T-helper 2 cell treated with Interferon-gamma antibody and Interleukin-4, amounts not matched to agents 5 μg/mL and 100 μg/mL, for 36 hours (primary cell): ENCODE results near the gene SLC35G6.

Experiments
- DNase-seq: peaks from one replicate; pipeline ENCODE4 v3.0.0; 2021; ENCODE audit warnings: low spot score
- H3K27ac Mint-ChIP-seq: one replicate; pipeline ENCODE4 v1.8.0; 2021; ENCODE audit warnings: mild to moderate bottlenecking, mixed read lengths
- H3K27me3 Mint-ChIP-seq: one replicate; pipeline ENCODE4 v1.8.0; 2021; ENCODE audit warnings: low read depth, mixed read lengths
- H3K36me3 Mint-ChIP-seq: one replicate; pipeline ENCODE4 v1.8.0; 2021; ENCODE audit warnings: low read depth, mixed read lengths
- H3K4me1 Mint-ChIP-seq: one replicate; pipeline ENCODE4 v1.8.0; 2021; ENCODE audit warnings: low read depth, mixed read lengths
- H3K4me3 Mint-ChIP-seq: one replicate; pipeline ENCODE4 v1.8.0; 2022; ENCODE audit warnings: mild to moderate bottlenecking, moderate library complexity, mixed read lengths
- H3K9me3 Mint-ChIP-seq: one replicate; pipeline ENCODE4 v1.8.0; 2021; ENCODE audit warnings: mixed read lengths

SLC35G6 gene

GRCh38 chr17:7496470-7497183 lies 15.4 kb downstream of the SLC35G6 start:
- DNase-seq = no peak
- peaks cover 64% of the 10 kb centered on the region for H3K36me3 Mint-ChIP-seq
- H3K4me1 Mint-ChIP-seq = peaks cover 13% of the 10 kb centered on the region
- H3K9me3 Mint-ChIP-seq = no peaks in the 10 kb centered on the region
- H3K27me3 Mint-ChIP-seq = no peaks in the 10 kb centered on the region
- H3K27ac Mint-ChIP-seq = no peak overlapping the region
- H3K4me3 Mint-ChIP-seq = no peak overlapping the region

GRCh38 chr17:7497228-7497627 lies 16.0 kb downstream of the SLC35G6 start:
- Mint-ChIP-seq H3K9me3 (no peaks in the 10 kb centered on the region), H3K27me3 (no peaks in the 10 kb centered on the region), H3K4me1 (peaks cover 10% of the 10 kb centered on the region), H3K36me3 (peaks cover 65% of the 10 kb centered on the region), H3K4me3 (no peak overlapping the region), H3K27ac (no peak overlapping the region)
- no peak for DNase-seq

GRCh38 chr17:7497636-7498035 lies 16.4 kb downstream of the SLC35G6 start:
- Mint-ChIP-seq H3K9me3 (no peaks in the 10 kb centered on the region), H3K4me1 (peaks cover 9% of the 10 kb centered on the region), H3K27me3 (no peaks in the 10 kb centered on the region), H3K27ac (no peak overlapping the region), H3K36me3 (peaks cover 69% of the 10 kb centered on the region), H3K4me3 (no peak overlapping the region)
- no peak for DNase-seq

GRCh38 chr17:7499161-7499560 lies 17.9 kb downstream of the SLC35G6 start:
- Mint-ChIP-seq H3K4me3 (no peak overlapping the region), H3K27me3 (no peaks in the 10 kb centered on the region), H3K9me3 (no peaks in the 10 kb centered on the region), H3K4me1 (no peaks in the 10 kb centered on the region), H3K36me3 (peaks cover 69% of the 10 kb centered on the region), H3K27ac (no peak overlapping the region)
- DNase-seq = no peak

GRCh38 chr17:7501729-7502128 lies 20.5 kb downstream of the SLC35G6 start:
- no peaks in the 10 kb centered on the region for H3K27me3 Mint-ChIP-seq
- H3K4me1 Mint-ChIP-seq = no peaks in the 10 kb centered on the region
- H3K4me3 Mint-ChIP-seq = no peak overlapping the region

GRCh38 chr17:7502171-7502847 lies 21.1 kb downstream of the SLC35G6 start:
- no peak for DNase-seq
- Mint-ChIP-seq H3K9me3 (no peaks in the 10 kb centered on the region), H3K27me3 (no peaks in the 10 kb centered on the region), H3K36me3 (peaks cover 69% of the 10 kb centered on the region), H3K4me3 (no peak overlapping the region), H3K4me1 (no peaks in the 10 kb centered on the region), H3K27ac (no peak overlapping the region)

More at GRCh38 chr17:7501729-7502128, 20.5 kb downstream of the SLC35G6 start:
- peaks cover 71% of the 10 kb centered on the region for H3K36me3 Mint-ChIP-seq
- H3K9me3 Mint-ChIP-seq = no peaks in the 10 kb centered on the region
- no peak for DNase-seq
- no peak overlapping the region for H3K27ac Mint-ChIP-seq

- no peak for DNase-seq
- Mint-ChIP-seq H3K9me3 (no peaks in the 10 kb centered on the region), H3K27ac (no peak overlapping the region), H3K36me3 (peaks cover 69% of the 10 kb centered on the region), H3K4me1 (no peaks in the 10 kb centered on the region), H3K4me3 (no peak overlapping the region), H3K27me3 (no peaks in the 10 kb centered on the region)
Measured at GRCh38 chr17:7502987-7503386, 21.7 kb downstream of the SLC35G6 start.

- H3K27ac Mint-ChIP-seq = no peak overlapping the region
- DNase-seq = no peak
- no peaks in the 10 kb centered on the region for H3K27me3 Mint-ChIP-seq
- H3K9me3 Mint-ChIP-seq = no peaks in the 10 kb centered on the region
- H3K4me1 Mint-ChIP-seq = no peaks in the 10 kb centered on the region
- H3K4me3 Mint-ChIP-seq = no peak overlapping the region
- peaks cover 70% of the 10 kb centered on the region for H3K36me3 Mint-ChIP-seq
Measured at GRCh38 chr17:7503521-7503920, 22.3 kb downstream of the SLC35G6 start.

- H3K9me3 Mint-ChIP-seq = no peaks in the 10 kb centered on the region
- DNase-seq = no peak
- H3K4me3 Mint-ChIP-seq = no peak overlapping the region
- no peaks in the 10 kb centered on the region for H3K4me1 Mint-ChIP-seq
- no peak overlapping the region for H3K27ac Mint-ChIP-seq
- peaks cover 72% of the 10 kb centered on the region for H3K36me3 Mint-ChIP-seq
- no peaks in the 10 kb centered on the region for H3K27me3 Mint-ChIP-seq
Measured at GRCh38 chr17:7508145-7508544, 26.9 kb downstream of the SLC35G6 start.

- Mint-ChIP-seq H3K27ac (no peak overlapping the region), H3K4me3 (no peak overlapping the region), H3K9me3 (no peaks in the 10 kb centered on the region), H3K27me3 (no peaks in the 10 kb centered on the region), H3K4me1 (no peaks in the 10 kb centered on the region), H3K36me3 (peaks cover 74% of the 10 kb centered on the region)
- DNase-seq = no peak
Measured at GRCh38 chr17:7508846-7509245, 27.6 kb downstream of the SLC35G6 start.

GRCh38 chr17:7509937-7510336 lies 28.7 kb downstream of the SLC35G6 start:
- no peaks in the 10 kb centered on the region for H3K9me3 Mint-ChIP-seq
- no peak overlapping the region for H3K4me3 Mint-ChIP-seq
- no peak overlapping the region for H3K27ac Mint-ChIP-seq
- no peaks in the 10 kb centered on the region for H3K4me1 Mint-ChIP-seq
- DNase-seq = no peak
- H3K36me3 Mint-ChIP-seq = peaks cover 74% of the 10 kb centered on the region
- no peaks in the 10 kb centered on the region for H3K27me3 Mint-ChIP-seq

GRCh38 chr17:7511108-7511507 lies 29.9 kb downstream of the SLC35G6 start:
- no peak overlapping the region for H3K4me3 Mint-ChIP-seq
- H3K27me3 Mint-ChIP-seq = no peaks in the 10 kb centered on the region
- H3K4me1 Mint-ChIP-seq = no peaks in the 10 kb centered on the region
- H3K27ac Mint-ChIP-seq = no peak overlapping the region
- DNase-seq = no peak
- no peaks in the 10 kb centered on the region for H3K9me3 Mint-ChIP-seq
- peaks cover 70% of the 10 kb centered on the region for H3K36me3 Mint-ChIP-seq

- Mint-ChIP-seq H3K36me3 (peaks cover 61% of the 10 kb centered on the region), H3K9me3 (no peaks in the 10 kb centered on the region), H3K27ac (no peak overlapping the region)
Measured at GRCh38 chr17:7512105-7512504, 30.9 kb downstream of the SLC35G6 start.

GRCh38 chr17:7512824-7513540 lies 31.7 kb downstream of the SLC35G6 start:
- no peak overlapping the region for H3K4me3 Mint-ChIP-seq
- H3K27me3 Mint-ChIP-seq = no peaks in the 10 kb centered on the region
- H3K27ac Mint-ChIP-seq = no peak overlapping the region
- no peaks in the 10 kb centered on the region for H3K9me3 Mint-ChIP-seq
- H3K36me3 Mint-ChIP-seq = peaks cover 58% of the 10 kb centered on the region
- no peaks in the 10 kb centered on the region for H3K4me1 Mint-ChIP-seq
- no peak for DNase-seq

More at GRCh38 chr17:7512105-7512504, 30.9 kb downstream of the SLC35G6 start:
- Mint-ChIP-seq H3K4me1 (no peaks in the 10 kb centered on the region), H3K27me3 (no peaks in the 10 kb centered on the region), H3K4me3 (no peak overlapping the region)
- no peak for DNase-seq
